Testis (tissue), 3 donors: ENCODE data around the gene PLCB1. TPM values are rescaled to one million over a fixed set of nuclear protein-coding genes. Genes with fewer than 3 reads are reported as not detected.

Experiments
- DNase-seq: peaks from one replicate; pipeline ENCODE4 v3.0.0-alpha.2; 2019
- H3K27ac ChIP-seq, 2 donors: fragments of 200-600 bp; sonication (generic); one replicate each; pipeline ENCODE4 v1.5.1; 2019
- H3K27me3 ChIP-seq: fragments of 200-600 bp; sonication (generic); one replicate; pipeline ENCODE4 v1.5.1; 2019
- H3K36me3 ChIP-seq: fragments of 200-600 bp; sonication (generic); one replicate; pipeline ENCODE4 v1.5.1; 2017; ENCODE audit warnings: low read depth; ENCODE audit errors: missing control alignments
- H3K4me1 ChIP-seq: fragments of 200-600 bp; sonication (generic); one replicate; pipeline ENCODE4 v1.5.1; 2019
- H3K4me3 ChIP-seq, 2 donors: fragments of 200-600 bp; sonication (generic); one replicate each; pipeline ENCODE4 v1.5.1; 2017 to 2019
- H3K9me3 ChIP-seq: fragments of 200-600 bp; sonication (generic); one replicate; pipeline ENCODE4 v1.5.1; 2017
- CTCF ChIP-seq, 3 experiments: fragments of 450-650 bp in 2 of 3; fragments of 200-600 bp in 1 of 3; sonication (generic) in 1 of 3; IDR thresholded peaks; one replicate each; pipeline ENCODE4 v1.5.1; 2016 to 2019; ENCODE audit warnings: antibody characterized with exemption in 3 of 3, mild to moderate bottlenecking in 2 of 3, moderate library complexity in 1 of 3
- POLR2A ChIP-seq: fragments of 450-650 bp; IDR thresholded peaks from one replicate; pipeline ENCODE4 v1.6.1; 2017; ENCODE audit warnings: antibody characterized with exemption, mild to moderate bottlenecking, moderate library complexity
- WGBS, 2 donors: methylation state at CpG; one replicate each; pipeline ENCODE4 v1.1.5; 2018; 5-methylcytosine and 5-hydroxymethylcytosine counted together
- intact Hi-C: fragments of 100-400 bp; cut with DNase I; formaldehyde crosslinking; loops from one replicate; pipeline ENCODE4 v1.15.1; 2023; ENCODE audit warnings: low total_unique reads
- polyA plus RNA-seq: library from polyadenylated mRNA; stranded (reverse); fragments of 350-450 nt; fragmentation: Illumina TruSeq; extraction: RNeasy Lipid Tissue Mini Kit (QIAGEN cat#74804); gene quantifications from one replicate; pipeline ENCODE4 v1.2.3, GENCODE V29; 2014; ENCODE audit warnings: low read depth, low replicate concordance; ENCODE audit not compliant: insufficient read depth
- total RNA-seq, 2 donors: library from RNA; depleted of rRNA; stranded (reverse); fragments of >200 nt; gene quantifications; one replicate each; pipeline ENCODE4 v1.2.3, GENCODE V29; 2016

PLCB1 gene
- total and polyA plus RNA-seq, 3 donors from 2014 or later: 3.1 to 9.8 (median 8.2) TPM

- no peaks in the 10 kb centered on the region for H3K36me3 ChIP-seq
- peak; percentile 37 for DNase-seq
- H3K27me3 ChIP-seq: no peaks in the 10 kb centered on the region
- H3K9me3 ChIP-seq: no peaks in the 10 kb centered on the region
- H3K27ac ChIP-seq: no peak overlapping the region
- WGBS, 2 donors: 46 to 66% methylated on average over 2 of the region's 2 CpGs
- no peaks in the 10 kb centered on the region for H3K4me1 ChIP-seq
- TF ChIP-seq POLR2A (no peak), CTCF (IDR thresholded peaks at IDR 0.05) (no peak)
- no peak overlapping the region for H3K4me3 ChIP-seq
- intact Hi-C loops: no loop called here
These were observed 112.6 kb downstream of the PLCB1 start for GRCh38 chr20:8244637-8245036.

GRCh38 chr20:8246153-8246552, 114.1 kb downstream of the PLCB1 start:
- no peaks in the 10 kb centered on the region for H3K4me1 ChIP-seq
- no peak for DNase-seq
- no peaks in the 10 kb centered on the region for H3K36me3 ChIP-seq
- no peak overlapping the region for H3K27ac ChIP-seq
- H3K4me3 ChIP-seq: no peak overlapping the region
- no peaks in the 10 kb centered on the region for H3K9me3 ChIP-seq
- intact Hi-C loops: no loop called here
- 89 to 96% methylated on average over 1 of the region's 1 CpG for WGBS, 2 donors
- no peak for TF ChIP-seq POLR2A
- no peak for TF ChIP-seq CTCF (IDR thresholded peaks at IDR 0.05)
- H3K27me3 ChIP-seq: no peaks in the 10 kb centered on the region

GRCh38 chr20:8246716-8247115, 114.7 kb downstream of the PLCB1 start:
- H3K4me3 ChIP-seq: no peak overlapping the region
- H3K27me3 ChIP-seq: no peaks in the 10 kb centered on the region
- H3K9me3 ChIP-seq: no peaks in the 10 kb centered on the region
- no peaks in the 10 kb centered on the region for H3K36me3 ChIP-seq
- TF ChIP-seq CTCF (IDR thresholded peaks at IDR 0.05): no peak
- WGBS, 2 donors: 84 to 90% methylated on average over 1 of the region's 1 CpG
- DNase-seq: no peak
- intact Hi-C loops: no loop called here
- H3K4me1 ChIP-seq: no peaks in the 10 kb centered on the region
- H3K27ac ChIP-seq: no peak overlapping the region

GRCh38 chr20:8248051-8248450, 116.0 kb downstream of the PLCB1 start:
- Histone ChIP-seq H3K27ac (no peak overlapping the region), H3K36me3 (no peaks in the 10 kb centered on the region), H3K27me3 (no peaks in the 10 kb centered on the region), H3K9me3 (no peaks in the 10 kb centered on the region), H3K4me3 (no peak overlapping the region), H3K4me1 (no peaks in the 10 kb centered on the region)
- no peak for TF ChIP-seq POLR2A
- no peak for TF ChIP-seq CTCF (IDR thresholded peaks at IDR 0.05)
- intact Hi-C loops: no loop called here
- DNase-seq: no peak

- Histone ChIP-seq H3K4me1 (no peaks in the 10 kb centered on the region), H3K27ac (no peak overlapping the region), H3K36me3 (no peaks in the 10 kb centered on the region), H3K27me3 (no peaks in the 10 kb centered on the region), H3K9me3 (no peaks in the 10 kb centered on the region), H3K4me3 (no peak overlapping the region)
- WGBS, 2 donors: 87 to 95% methylated on average over 3 of the region's 3 CpGs
- DNase-seq: no peak
- intact Hi-C loops: no loop called here
- TF ChIP-seq POLR2A (no peak), CTCF (IDR thresholded peaks at IDR 0.05) (no peak)
These were observed 117.6 kb downstream of the PLCB1 start for GRCh38 chr20:8249634-8250033.
